Lower lobe of right lung (tissue), 2 donors: ENCODE results near the gene SCLT1. TPM values are rescaled to one million over a fixed set of nuclear protein-coding genes. Genes with fewer than 3 reads are reported as not detected.
A peak's percentile ranks its signal among the peaks of the same experiment; 100 is the strongest.

ENCODE experiments used
- ATAC-seq, 2 donors: fragments of 200-7000 bp; cut with Tn5 transposase; one replicate each; pipeline ENCODE4 v1.9.1; 2020 to 2022; ENCODE audit warnings: mild to moderate bottlenecking in 2 of 2, moderate library complexity in 2 of 2
- DNase-seq: peaks from one replicate; pipeline ENCODE4 v3.0.0-alpha.2; 2020
- H3K27ac ChIP-seq: fragments of 200-600 bp; one replicate; pipeline ENCODE4 v1.8.0; 2022
- H3K27me3 ChIP-seq: fragments of 200-600 bp; one replicate; pipeline ENCODE4 v1.8.0; 2022; ENCODE audit warnings: low read depth
- H3K36me3 ChIP-seq: fragments of 200-600 bp; one replicate; pipeline ENCODE4 v1.8.0; 2022; ENCODE audit warnings: mild to moderate bottlenecking
- H3K4me1 ChIP-seq: fragments of 200-600 bp; one replicate; pipeline ENCODE4 v1.8.0; 2022
- H3K4me3 ChIP-seq: fragments of 200-600 bp; one replicate; pipeline ENCODE4 v1.8.0; 2022; ENCODE audit warnings: mild to moderate bottlenecking
- H3K9me3 ChIP-seq: fragments of 200-600 bp; one replicate; pipeline ENCODE4 v1.8.0; 2022
- CTCF ChIP-seq: fragments of 200-600 bp; IDR thresholded peaks from one replicate; pipeline ENCODE4 v1.8.0; 2022; ENCODE audit warnings: antibody characterized with exemption, mild to moderate bottlenecking
- intact Hi-C: fragments of 100-400 bp; cut with DNase I; formaldehyde crosslinking; loops from one replicate; pipeline ENCODE4 v1.11.0; 2022
- total RNA-seq: library from RNA; stranded (reverse); fragmentation: NEBNext Ultra II Directional; extraction: Animal tissue kit (Norgen Biotek cat#: 25700); gene quantifications from one replicate; pipeline ENCODE4 v1.2.1, GENCODE V29; 2021
- donor health status: DM: no; HTN: yes; CAD: no; lungs with severe emphysema.

Gene SCLT1
- total RNA-seq, 1 donor from 2014 or later: 19.3 TPM

GRCh38 chr4:128979934-128980333 is 113.4 kb downstream of the SCLT1 start:
- H3K4me1 ChIP-seq: no peaks in the 10 kb centered on the region
- intact Hi-C loops: no loop called here
- ATAC-seq (no peak), DNase-seq (no peak)
- no peaks in the 10 kb centered on the region for H3K27me3 ChIP-seq
- TF ChIP-seq CTCF: no peak
- no peaks in the 10 kb centered on the region for H3K9me3 ChIP-seq
- H3K36me3 ChIP-seq: no peaks in the 10 kb centered on the region
- H3K4me3 ChIP-seq: no peak overlapping the region
- no peak overlapping the region for H3K27ac ChIP-seq

- intact Hi-C loops: no loop called here
- TF ChIP-seq CTCF: no peak
- Histone ChIP-seq H3K27ac (no peak overlapping the region), H3K27me3 (no peaks in the 10 kb centered on the region), H3K36me3 (no peaks in the 10 kb centered on the region), H3K4me3 (no peak overlapping the region), H3K4me1 (no peaks in the 10 kb centered on the region), H3K9me3 (no peaks in the 10 kb centered on the region)
- no peak for ATAC-seq
- DNase-seq: no peak
Observed at GRCh38 chr4:128978985-128979384, 114.4 kb downstream of the SCLT1 start.

GRCh38 chr4:128974136-128974581 is 119.2 kb downstream of the SCLT1 start:
- H3K27me3 ChIP-seq: no peaks in the 10 kb centered on the region
- H3K27ac ChIP-seq: no peak overlapping the region
- TF ChIP-seq CTCF: no peak
- intact Hi-C loops: no loop called here
- no peaks in the 10 kb centered on the region for H3K36me3 ChIP-seq
- DNase-seq (no peak), ATAC-seq (no peak)
- no peak overlapping the region for H3K4me3 ChIP-seq
- H3K4me1 ChIP-seq: no peaks in the 10 kb centered on the region
- no peaks in the 10 kb centered on the region for H3K9me3 ChIP-seq

GRCh38 chr4:128973384-128973783 is 120.0 kb downstream of the SCLT1 start:
- no peak overlapping the region for H3K27ac ChIP-seq
- no peaks in the 10 kb centered on the region for H3K27me3 ChIP-seq
- no peak for DNase-seq
- no peaks in the 10 kb centered on the region for H3K9me3 ChIP-seq
- ATAC-seq: no peak
- no peak for TF ChIP-seq CTCF
- H3K36me3 ChIP-seq: no peaks in the 10 kb centered on the region
- no peak overlapping the region for H3K4me3 ChIP-seq
- intact Hi-C loops: no loop called here
- H3K4me1 ChIP-seq: no peaks in the 10 kb centered on the region

- H3K36me3 ChIP-seq: no peaks in the 10 kb centered on the region
- H3K27ac ChIP-seq: no peak overlapping the region
- intact Hi-C loops: no loop called here
- DNase-seq: no peak
- no peak for TF ChIP-seq CTCF
- no peaks in the 10 kb centered on the region for H3K4me1 ChIP-seq
- no peak for ATAC-seq
- no peak overlapping the region for H3K4me3 ChIP-seq
- H3K9me3 ChIP-seq: no peaks in the 10 kb centered on the region
- H3K27me3 ChIP-seq: no peaks in the 10 kb centered on the region
Observed at GRCh38 chr4:128961405-128961804, 131.9 kb downstream of the SCLT1 start.

- Histone ChIP-seq H3K4me1 (no peaks in the 10 kb centered on the region), H3K9me3 (no peaks in the 10 kb centered on the region), H3K36me3 (no peaks in the 10 kb centered on the region), H3K27me3 (no peaks in the 10 kb centered on the region), H3K27ac (no peak overlapping the region), H3K4me3 (no peak overlapping the region)
- intact Hi-C loops: no loop called here
- DNase-seq (no peak), ATAC-seq (peak; percentile 57 to 80)
- no peak for TF ChIP-seq CTCF
Observed at GRCh38 chr4:128958194-128958593, 135.1 kb downstream of the SCLT1 start.
